ENCODE data around the gene SLC9A9. TPM values are rescaled to one million over a fixed set of nuclear protein-coding genes. Genes with fewer than 3 reads are reported as not detected.
A peak's percentile ranks its signal among the peaks of the same experiment; 100 is the strongest.

Gene SLC9A9
- total and polyA plus RNA-seq, 10 of the 15 experiments (the other 5 are each of a cell fraction or from before 2014, with no cell fraction given), result 3.5 to 14.2 (median 9.3) TPM

DNA sequence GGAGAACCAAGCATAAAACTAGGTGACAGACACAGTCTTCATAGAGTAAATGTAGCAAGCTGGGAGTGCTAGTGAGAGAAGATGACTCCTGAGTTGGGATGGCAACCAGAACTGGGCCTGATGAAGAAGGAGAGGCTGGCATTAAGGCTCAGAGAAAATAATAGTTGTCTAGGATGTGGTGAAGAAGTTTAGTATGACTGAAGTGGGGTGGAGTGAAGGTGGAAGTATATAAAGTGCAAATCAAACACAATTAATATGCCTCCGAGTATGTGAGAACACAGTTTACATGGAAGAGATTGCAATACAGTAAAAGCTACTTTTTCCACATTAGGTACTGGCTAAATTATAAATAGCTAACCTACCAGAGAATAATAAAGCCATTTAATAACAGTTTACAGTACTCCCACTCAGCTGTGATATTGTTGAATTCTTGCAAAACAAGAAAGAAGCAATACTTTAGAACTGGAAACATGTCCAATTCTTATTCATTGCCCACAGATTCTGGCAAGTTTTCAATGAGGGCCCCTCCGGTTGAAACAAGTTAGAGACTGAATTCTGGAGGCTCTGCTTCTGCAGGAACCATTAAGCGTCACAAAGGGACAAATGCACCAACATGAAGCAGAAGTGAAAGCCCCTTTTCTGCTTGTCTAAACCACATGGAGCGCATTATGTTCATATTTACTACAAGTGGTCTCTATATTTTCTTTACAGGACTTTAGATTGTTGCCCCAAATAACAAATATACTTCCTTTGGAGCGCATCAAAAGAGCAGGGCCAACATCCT is 243.7 kb downstream of the SLC9A9 start (continued):
- no peak for TF ChIP-seq MXI1 (IDR thresholded peaks at IDR 0.05; ENCODE audit: low read depth, low read length)
- TF ChIP-seq, protein P1, sequence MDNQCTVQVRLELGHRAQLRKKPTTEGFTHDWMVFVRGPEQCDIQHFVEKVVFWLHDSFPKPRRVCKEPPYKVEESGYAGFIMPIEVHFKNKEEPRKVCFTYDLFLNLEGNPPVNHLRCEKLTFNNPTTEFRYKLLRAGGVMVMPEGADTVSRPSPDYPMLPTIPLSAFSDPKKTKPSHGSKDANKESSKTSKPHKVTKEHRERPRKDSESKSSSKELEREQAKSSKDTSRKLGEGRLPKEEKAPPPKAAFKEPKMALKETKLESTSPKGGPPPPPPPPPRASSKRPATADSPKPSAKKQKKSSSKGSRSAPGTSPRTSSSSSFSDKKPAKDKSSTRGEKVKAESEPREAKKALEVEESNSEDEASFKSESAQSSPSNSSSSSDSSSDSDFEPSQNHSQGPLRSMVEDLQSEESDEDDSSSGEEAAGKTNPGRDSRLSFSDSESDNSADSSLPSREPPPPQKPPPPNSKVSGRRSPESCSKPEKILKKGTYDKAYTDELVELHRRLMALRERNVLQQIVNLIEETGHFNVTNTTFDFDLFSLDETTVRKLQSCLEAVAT (IDR thresholded peaks at IDR 0.05), result no peak

DNA sequence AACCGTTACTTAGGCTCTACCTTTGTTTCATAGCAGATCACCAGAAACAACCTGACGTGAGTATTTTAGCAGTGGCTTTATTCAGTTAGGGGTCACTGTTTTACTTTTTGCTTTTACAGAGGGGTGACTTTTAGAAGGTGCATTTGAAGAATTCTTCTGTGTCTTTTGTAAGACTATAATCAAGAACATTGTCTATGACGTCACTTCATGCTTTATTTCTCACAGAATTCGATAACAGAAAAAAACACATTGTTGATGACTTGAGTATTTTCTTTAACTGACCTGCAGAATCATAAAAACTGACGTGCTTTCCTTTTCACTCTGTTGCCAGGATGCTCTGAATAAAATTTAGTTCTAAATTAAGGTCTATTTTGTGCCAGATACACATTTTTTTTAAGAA is 244.5 kb downstream of the SLC9A9 start:
- ChIA-PET SMC1A (ENCODE audit: uncharacterized antibody, unreplicated experiment) (no interaction called here), RAD21 (ENCODE audit: unreplicated experiment) (no interaction called here), CTCF (no interaction called here), POLR2A (no interaction called here)
- Histone ChIP-seq H3K27ac (ENCODE audit: control insufficient read depth, insufficient read depth) (no peak overlapping the region), H3K9me3 (replicated peaks; ENCODE audit: control insufficient read depth, insufficient read depth, low read length) (no peaks in the 10 kb centered on the region), H3K36me3 (ENCODE audit: control insufficient read depth in 2 of 2, insufficient read depth in 2 of 2, low read length in 1 of 2) (no peaks in the 10 kb centered on the region), H3K4me1 (ENCODE audit: control insufficient read depth, insufficient read depth, low read length) (peaks cover 14% of the 10 kb centered on the region), H4K20me1 (ENCODE audit: control insufficient read depth, insufficient read depth) (no peaks in the 10 kb centered on the region), H3K79me2 (ENCODE audit: control insufficient read depth, insufficient read depth, low read length) (no peaks in the 10 kb centered on the region), H3K9ac (ENCODE audit: control insufficient read depth, insufficient read depth, low read length) (no peak overlapping the region), H2AFZ (ENCODE audit: control insufficient read depth, low read depth, low read length) (no peak overlapping the region), H3K27me3 (replicated peaks in 1 of 2; ENCODE audit: control insufficient read depth in 2 of 2, insufficient read depth in 2 of 2, low read length in 1 of 2) (no peaks in the 10 kb centered on the region), H3K4me2 (ENCODE audit: control insufficient read depth, insufficient read depth) (no peak overlapping the region), H3K4me3 (no peak overlapping the region)
- no peak for FAIRE-seq
- no peak for ATAC-seq
- intact Hi-C loops (cut with micrococcal nuclease; ENCODE audit: unreplicated experiment) (no loop called here), in situ Hi-C loops (cut with MboI) (no loop called here)
- no TSS peak for BruUV-seq (replicated peaks)
- TF ChIP-seq ATF7 (IDR thresholded peaks at IDR 0.05; ENCODE audit: low read depth) (0 out of 2 replicates have a peak, but pooled peaks have one; percentile 15), NR2C2 (IDR thresholded peaks at IDR 0.05; ENCODE audit: borderline replicate concordance, control insufficient read depth, insufficient read length, low read depth) (no peak), PAX5 (IDR thresholded peaks at IDR 0.05; ENCODE audit: borderline replicate concordance, low read depth, low read length) (no peak)
- WGBS (ENCODE audit: insufficient coverage, insufficient replicate concordance, low lambda C conversion rate, missing lambda C conversion rate), result 84% methylated on average over 5 of the region's 5 CpGs
- DNase-seq (ENCODE audit: low read depth, low spot score), result no peak
